K562 (cell line): ENCODE data around the gene DPH1. TPM values are rescaled to one million over a fixed set of nuclear protein-coding genes. Genes with fewer than 3 reads are reported as not detected.

Experiments used
- DMBX1 ChIP-seq: fragments of 250-450 bp; sonication (Bioruptor Pico); IDR thresholded peaks from 2 replicates; pipeline ENCODE4 v1.8.0; 2022; ENCODE audit warnings: inconsistent platforms, mild to moderate bottlenecking, moderate library complexity, borderline replicate concordance
- ZKSCAN3 ChIP-seq: fragments of 250-450 bp; sonication (Bioruptor Pico); IDR thresholded peaks from 2 replicates; pipeline ENCODE4 v1.4.0; 2020
- ZNF12 ChIP-seq: sonication (generic); formaldehyde crosslinking; IDR thresholded peaks from 2 replicates; pipeline ENCODE4 v1.4.0; 2020; ENCODE audit warnings: mild to moderate bottlenecking, missing genetic modification reagents
- ZNF75A ChIP-seq: fragments of 450-650 bp; formaldehyde crosslinking; IDR thresholded peaks from 2 replicates; pipeline ENCODE4 v1.4.0; 2020; ENCODE audit warnings: mild to moderate bottlenecking
- polyA plus RNA-seq, 8 experiments: library from polyadenylated mRNA; depleted of rRNA in 4 of 8; stranded (reverse) in 5 of 8; unstranded in 3 of 8; fragments of >200 nt; fragmentation: Nextera tagmentation in 2 of 8; fragmentation: Illumina TruSeq in 1 of 8; extraction: Ambion mirVana in 2 of 8; extraction: Trizol in 1 of 8; gene quantifications; 2 replicates each; pipeline versions ENCODE4 v1.2.1 to v1.2.3, GENCODE V29; 2011 to 2014; ENCODE audit warnings: inconsistent platforms in 1 of 8, missing spikeins in 1 of 8
- total RNA-seq, 7 experiments: library from RNA; depleted of rRNA in 6 of 7; stranded (reverse); fragments of >200 nt in 6 of 7; fragmentation: Illumina TruSeq in 2 of 7; extraction: Trizol in 2 of 7; gene quantifications; 2 replicates each; pipeline versions ENCODE4 v1.2.1 to v1.2.3, GENCODE V29; 2011 to 2021; ENCODE audit warnings: low replicate concordance in 1 of 7
- TF ChIP-seq, protein P1 (sequence below): sonication (generic); formaldehyde crosslinking; IDR thresholded peaks from 2 replicates; pipeline ENCODE4 v1.8.1; 2023; ENCODE audit warnings: mild to moderate bottlenecking, missing genetic modification reagents
- TF ChIP-seq, protein P2 (sequence below), 2 experiments: fragments of 450-650 bp in 1 of 2; IDR thresholded peaks; 2 replicates each; pipeline ENCODE4 v1.6.1; 2011 to 2017; ENCODE audit warnings: low read depth in 2 of 2, antibody characterized with exemption in 1 of 2, borderline replicate concordance in 1 of 2, low read length in 1 of 2, mild to moderate bottlenecking in 1 of 2, mixed read lengths in 1 of 2; ENCODE audit not compliant: control insufficient read depth in 1 of 2

The DPH1 gene
- total and polyA plus RNA-seq, 9 of the 15 experiments (the other 6 are each of a cell fraction or from before 2014, with no cell fraction given), result 0.42 to 40.6 (median 20.2) TPM

DNA sequence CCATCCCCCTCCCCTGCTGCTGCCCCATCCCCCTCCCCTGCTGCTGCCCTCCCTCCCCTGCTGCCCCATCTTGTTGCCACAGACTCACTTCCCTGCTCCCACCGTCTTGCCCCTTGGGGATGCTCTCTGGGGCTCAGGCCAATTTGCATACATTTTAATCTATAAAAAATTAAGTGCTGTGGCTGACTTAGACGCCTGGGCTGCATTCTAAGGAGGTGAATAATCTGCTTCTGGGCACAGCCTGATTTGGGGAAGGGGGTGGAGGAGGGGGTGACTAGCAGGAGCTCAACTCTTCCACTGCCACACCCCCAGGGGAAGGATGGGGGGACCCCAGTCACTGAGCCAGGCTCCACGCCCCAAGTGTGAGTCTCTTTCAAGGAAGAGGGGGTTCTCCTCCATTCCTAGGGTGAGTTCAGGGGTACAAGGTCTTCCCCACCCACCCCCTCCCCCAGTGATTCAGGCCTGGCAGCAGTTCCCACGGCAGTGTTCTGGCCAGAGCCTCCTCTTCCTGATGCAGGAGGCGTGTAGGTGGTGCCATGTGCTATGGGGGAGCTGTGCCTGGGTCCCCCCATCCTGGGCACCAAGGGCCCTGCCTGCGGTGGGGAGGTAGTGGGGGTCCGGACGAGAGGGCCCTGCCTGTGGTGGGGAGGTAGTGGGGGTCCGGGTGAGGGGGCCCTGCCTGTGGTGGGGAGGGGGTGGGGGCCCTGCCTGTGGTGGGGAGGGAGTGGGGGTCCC lies 5.0 kb downstream of the DPH1 start (continued):
- TF ChIP-seq, protein P1, sequence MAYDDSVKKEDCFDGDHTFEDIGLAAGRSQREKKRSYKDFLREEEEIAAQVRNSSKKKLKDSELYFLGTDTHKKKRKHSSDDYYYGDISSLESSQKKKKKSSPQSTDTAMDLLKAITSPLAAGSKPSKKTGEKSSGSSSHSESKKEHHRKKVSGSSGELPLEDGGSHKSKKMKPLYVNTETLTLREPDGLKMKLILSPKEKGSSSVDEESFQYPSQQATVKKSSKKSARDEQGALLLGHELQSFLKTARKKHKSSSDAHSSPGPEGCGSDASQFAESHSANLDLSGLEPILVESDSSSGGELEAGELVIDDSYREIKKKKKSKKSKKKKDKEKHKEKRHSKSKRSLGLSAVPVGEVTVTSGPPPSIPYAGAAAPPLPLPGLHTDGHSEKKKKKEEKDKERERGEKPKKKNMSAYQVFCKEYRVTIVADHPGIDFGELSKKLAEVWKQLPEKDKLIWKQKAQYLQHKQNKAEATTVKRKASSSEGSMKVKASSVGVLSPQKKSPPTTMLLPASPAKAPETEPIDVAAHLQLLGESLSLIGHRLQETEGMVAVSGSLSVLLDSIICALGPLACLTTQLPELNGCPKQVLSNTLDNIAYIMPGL, result no peak
- TF ChIP-seq, protein P2, sequence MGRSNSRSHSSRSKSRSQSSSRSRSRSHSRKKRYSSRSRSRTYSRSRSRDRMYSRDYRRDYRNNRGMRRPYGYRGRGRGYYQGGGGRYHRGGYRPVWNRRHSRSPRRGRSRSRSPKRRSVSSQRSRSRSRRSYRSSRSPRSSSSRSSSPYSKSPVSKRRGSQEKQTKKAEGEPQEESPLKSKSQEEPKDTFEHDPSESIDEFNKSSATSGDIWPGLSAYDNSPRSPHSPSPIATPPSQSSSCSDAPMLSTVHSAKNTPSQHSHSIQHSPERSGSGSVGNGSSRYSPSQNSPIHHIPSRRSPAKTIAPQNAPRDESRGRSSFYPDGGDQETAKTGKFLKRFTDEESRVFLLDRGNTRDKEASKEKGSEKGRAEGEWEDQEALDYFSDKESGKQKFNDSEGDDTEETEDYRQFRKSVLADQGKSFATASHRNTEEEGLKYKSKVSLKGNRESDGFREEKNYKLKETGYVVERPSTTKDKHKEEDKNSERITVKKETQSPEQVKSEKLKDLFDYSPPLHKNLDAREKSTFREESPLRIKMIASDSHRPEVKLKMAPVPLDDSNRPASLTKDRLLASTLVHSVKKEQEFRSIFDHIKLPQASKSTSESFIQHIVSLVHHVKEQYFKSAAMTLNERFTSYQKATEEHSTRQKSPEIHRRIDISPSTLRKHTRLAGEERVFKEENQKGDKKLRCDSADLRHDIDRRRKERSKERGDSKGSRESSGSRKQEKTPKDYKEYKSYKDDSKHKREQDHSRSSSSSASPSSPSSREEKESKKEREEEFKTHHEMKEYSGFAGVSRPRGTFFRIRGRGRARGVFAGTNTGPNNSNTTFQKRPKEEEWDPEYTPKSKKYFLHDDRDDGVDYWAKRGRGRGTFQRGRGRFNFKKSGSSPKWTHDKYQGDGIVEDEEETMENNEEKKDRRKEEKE (IDR thresholded peaks at IDR 0.05; ENCODE audit: borderline replicate concordance in 1 of 2, control insufficient read depth in 1 of 2, low read depth in 2 of 2, low read length in 1 of 2), result no peak
- TF ChIP-seq DMBX1 (CRISPR knock-in tag) (no peak), ZNF12 (CRISPR knock-in tag) (no peak), ZNF75A (CRISPR knock-in tag) (no peak), ZKSCAN3 (CRISPR knock-in tag) (no peak)
- TF ChIP-seq, all 486 proteins: peak for 0
